Activated CD8-positive, alpha-beta T cell treated with anti-CD3 and anti-CD28 coated beads for 36 hours (primary cell): ENCODE measurements around the gene ATRX. TPM values are rescaled to one million over a fixed set of nuclear protein-coding genes. Genes with fewer than 3 reads are reported as not detected.

Experiments
- ATAC-seq: fragments of 200-7000 bp; cut with Tn5 transposase; one replicate; pipeline ENCODE4 v1.10.0; 2021; ENCODE audit warnings: mild to moderate bottlenecking, moderate library complexity
- CTCF ChIA-PET: fragments of 350-600 bp; sonication (Branson Sonifier 250); formaldehyde crosslinking; loops from one replicate; lab custom pipeline; 2021; ENCODE audit warnings: antibody characterized with exemption; lab: Charles Lee
- POLR2A ChIA-PET: fragments of 350-600 bp; sonication (Branson Sonifier 250); formaldehyde crosslinking; loops from one replicate; lab custom pipeline; 2021; ENCODE audit warnings: antibody characterized with exemption; lab: Charles Lee
- DNase-seq: peaks from one replicate; pipeline ENCODE4 v3.0.0-alpha.2; 2020
- H3K27ac Mint-ChIP-seq: one replicate; pipeline ENCODE4 v1.8.0; 2021; ENCODE audit warnings: mild to moderate bottlenecking, mixed read lengths
- H3K27me3 Mint-ChIP-seq: one replicate; pipeline ENCODE4 v1.8.0; 2021; ENCODE audit warnings: mixed read lengths
- H3K36me3 Mint-ChIP-seq: one replicate; pipeline ENCODE4 v1.8.0; 2021; ENCODE audit warnings: low read depth, mixed read lengths
- H3K4me1 Mint-ChIP-seq: one replicate; pipeline ENCODE4 v1.8.0; 2021; ENCODE audit warnings: low read depth, mixed read lengths
- H3K4me3 Mint-ChIP-seq: one replicate; pipeline ENCODE4 v1.8.0; 2021; ENCODE audit warnings: mild to moderate bottlenecking, moderate library complexity, mixed read lengths
- H3K9me3 Mint-ChIP-seq: one replicate; pipeline ENCODE4 v1.8.0; 2021; ENCODE audit warnings: mixed read lengths
- intact Hi-C: fragments of 100-400 bp; cut with micrococcal nuclease; formaldehyde crosslinking; loops from one replicate; pipeline ENCODE4 v1.10.0; 2022
- total RNA-seq, 2 experiments: library from RNA; stranded (reverse); gene quantifications; one replicate each; pipeline ENCODE4 v1.2.3, GENCODE V29; 2021
- TF ChIP-seq, protein P1 (sequence below): fragments of 200-600 bp; IDR thresholded peaks from one replicate; pipeline ENCODE4 v1.8.0; 2022; ENCODE audit warnings: antibody characterized with exemption, mild to moderate bottlenecking

The ATRX gene
- total RNA-seq, 2 experiments from 2014 or later, result 51.6 to 60.9 TPM

DNA sequence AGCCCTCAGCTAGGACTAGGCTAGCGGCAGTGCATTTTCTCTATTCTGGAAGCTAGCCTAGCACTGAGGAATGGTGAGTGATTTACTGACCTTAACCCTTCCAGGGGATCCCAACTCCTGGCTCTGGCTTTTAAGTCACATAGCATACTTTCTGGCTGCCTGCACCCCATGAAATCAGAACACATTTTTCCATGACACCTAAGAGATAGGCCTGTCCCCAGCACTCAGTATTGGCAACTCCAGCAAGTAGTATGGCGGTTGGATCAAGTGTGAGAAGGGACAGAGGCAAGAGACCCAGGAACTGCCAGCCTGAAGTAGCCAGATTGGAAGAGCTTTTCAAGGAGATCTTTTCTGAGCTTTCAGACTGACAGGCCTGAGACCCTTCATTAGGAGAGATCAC is 330.6 kb downstream of the ATRX start:
- no peak overlapping the region for H3K27ac Mint-ChIP-seq
- no peak overlapping the region for H3K4me3 Mint-ChIP-seq
- no peaks in the 10 kb centered on the region for H3K4me1 Mint-ChIP-seq
- intact Hi-C loops, result no loop called here
- H3K27me3 Mint-ChIP-seq, result no peaks in the 10 kb centered on the region
- CTCF ChIA-PET, result no interaction called here
- DNase-seq, result no peak
- POLR2A ChIA-PET, result no interaction called here
- ATAC-seq, result no peak
- no peaks in the 10 kb centered on the region for H3K9me3 Mint-ChIP-seq
- no peaks in the 10 kb centered on the region for H3K36me3 Mint-ChIP-seq
- TF ChIP-seq, protein P1, sequence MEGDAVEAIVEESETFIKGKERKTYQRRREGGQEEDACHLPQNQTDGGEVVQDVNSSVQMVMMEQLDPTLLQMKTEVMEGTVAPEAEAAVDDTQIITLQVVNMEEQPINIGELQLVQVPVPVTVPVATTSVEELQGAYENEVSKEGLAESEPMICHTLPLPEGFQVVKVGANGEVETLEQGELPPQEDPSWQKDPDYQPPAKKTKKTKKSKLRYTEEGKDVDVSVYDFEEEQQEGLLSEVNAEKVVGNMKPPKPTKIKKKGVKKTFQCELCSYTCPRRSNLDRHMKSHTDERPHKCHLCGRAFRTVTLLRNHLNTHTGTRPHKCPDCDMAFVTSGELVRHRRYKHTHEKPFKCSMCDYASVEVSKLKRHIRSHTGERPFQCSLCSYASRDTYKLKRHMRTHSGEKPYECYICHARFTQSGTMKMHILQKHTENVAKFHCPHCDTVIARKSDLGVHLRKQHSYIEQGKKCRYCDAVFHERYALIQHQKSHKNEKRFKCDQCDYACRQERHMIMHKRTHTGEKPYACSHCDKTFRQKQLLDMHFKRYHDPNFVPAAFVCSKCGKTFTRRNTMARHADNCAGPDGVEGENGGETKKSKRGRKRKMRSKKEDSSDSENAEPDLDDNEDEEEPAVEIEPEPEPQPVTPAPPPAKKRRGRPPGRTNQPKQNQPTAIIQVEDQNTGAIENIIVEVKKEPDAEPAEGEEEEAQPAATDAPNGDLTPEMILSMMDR, result no peak

Other genes starting within 250 kb of the ATRX start
- gene MAGT1, start 109.2 kb upstream of the ATRX start, total RNA-seq, result 10 to 100 TPM; 33.2 to 33.7 TPM
- gene COX7B, start 113.3 kb upstream of the ATRX start, total RNA-seq, result 100 to 1,000 TPM; 302 to 324 TPM
- 1 to 10 TPM; 7.4 to 8.7 TPM for gene ATP7A, start 124.5 kb upstream of the ATRX start, total RNA-seq
- 1 to 10 TPM in 1 of 2 experiments, under 1 TPM in 1; 0.56 to 1.3 TPM for gene PGAM4, start 183.4 kb upstream of the ATRX start, total RNA-seq